Measurements from ENCODE around the gene EHMT1. TPM values are rescaled to one million over a fixed set of nuclear protein-coding genes. Genes with fewer than 3 reads are reported as not detected.

The EHMT1 gene
- total RNA-seq, 6 experiments from 2014 or later, result 26.8 to 51.9 (median 36.7) TPM

GRCh38 chr9:137607141-137607857 is 11.5 kb upstream of the EHMT1 start:
- H3K36me3 ChIP-seq, result no peaks in the 10 kb centered on the region
- DNase-seq, result no peak

GRCh38 chr9:137610944-137611343 is 7.9 kb upstream of the EHMT1 start:
- H3K36me3 ChIP-seq, result peaks cover 0 to 23% (median 3%) of the 10 kb centered on the region in 4 donors
- H3K9me3 ChIP-seq, result no peaks in the 10 kb centered on the region
- peaks cover 0 to 31% (median 3%) of the 10 kb centered on the region in 4 donors for H3K4me1 ChIP-seq
- 74% methylated on average over 3 of the region's 6 CpGs for WGBS (ENCODE audit: insufficient coverage, low coverage, low lambda C conversion rate, missing lambda C conversion rate)
- TF ChIP-seq POLR2A (IDR thresholded peaks at IDR 0.05) (no peak), CTCF (IDR thresholded peaks at IDR 0.05) (no peak)
- no peak overlapping the region for H3K27ac ChIP-seq
- ATAC-seq, result no peak
- DNase-seq, result no peak
- intact Hi-C loops (cut with DNase I), result no loop called here
- H3K27me3 ChIP-seq, result no peaks in the 10 kb centered on the region
- H3K4me3 ChIP-seq, result no peak overlapping the region

More at GRCh38 chr9:137607141-137607857, 11.5 kb upstream of the EHMT1 start:
- Histone ChIP-seq H3K4me3 (peak overlapping the region in 2 of 3 donors; percentile 71 to 82), H3K4me1 (peaks cover 0 to 31% (median 3%) of the 10 kb centered on the region in 4 donors), H3K27me3 (no peaks in the 10 kb centered on the region), H3K9me3 (no peaks in the 10 kb centered on the region), H3K27ac (no peak overlapping the region)
- WGBS (ENCODE audit: insufficient coverage, low coverage, low lambda C conversion rate, missing lambda C conversion rate), result 67% methylated on average over 14 of the region's 17 CpGs
- no peak for ATAC-seq
- intact Hi-C loops (cut with DNase I), result no loop called here
- no peak for TF ChIP-seq POLR2A (IDR thresholded peaks at IDR 0.05)
- TF ChIP-seq CTCF (IDR thresholded peaks at IDR 0.05), result no peak

GRCh38 chr9:137611623-137612609 is 6.9 kb upstream of the EHMT1 start:
- WGBS (ENCODE audit: insufficient coverage, low coverage, low lambda C conversion rate, missing lambda C conversion rate), result 44% methylated on average over 9 of the region's 21 CpGs
- DNase-seq, result no peak
- H3K27ac ChIP-seq, result no peak overlapping the region
- H3K36me3 ChIP-seq, result peaks cover 0 to 24% (median 3%) of the 10 kb centered on the region in 4 donors
- intact Hi-C loops (cut with DNase I), result no loop called here
- no peak for TF ChIP-seq CTCF (IDR thresholded peaks at IDR 0.05)
- peak; percentile 11 for TF ChIP-seq POLR2A (IDR thresholded peaks at IDR 0.05)
- peaks cover 0 to 26% (median under 1%) of the 10 kb centered on the region in 4 donors for H3K4me1 ChIP-seq
- no peaks in the 10 kb centered on the region for H3K27me3 ChIP-seq
- no peaks in the 10 kb centered on the region for H3K9me3 ChIP-seq
- peak in 3 of 4 donors; percentile 16 to 34 (median 20) for ATAC-seq
- H3K4me3 ChIP-seq, result no peak overlapping the region

DNA sequence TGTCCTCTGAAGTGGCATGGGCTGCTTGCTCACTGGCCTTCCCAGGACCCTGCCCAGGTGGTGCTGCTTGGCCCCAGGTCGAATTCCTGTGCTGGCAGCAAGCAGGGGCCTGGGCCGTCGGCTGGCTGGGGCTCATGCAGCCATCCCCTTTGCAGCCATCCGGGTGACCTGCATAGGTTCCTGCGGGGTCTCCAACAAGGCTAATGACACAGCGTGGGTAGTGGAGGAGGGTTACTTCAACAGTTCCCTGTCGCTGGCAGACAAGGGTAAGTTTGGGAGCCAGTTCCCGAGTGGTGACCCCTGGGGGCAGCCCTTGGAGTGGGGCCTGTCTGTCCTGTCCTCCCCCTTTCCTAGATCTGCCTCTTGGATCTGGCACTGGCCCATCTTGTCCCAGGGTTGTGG is 6.1 kb upstream of the EHMT1 start:
- Histone ChIP-seq H3K4me3 (no peak overlapping the region), H3K27ac (no peak overlapping the region)
- 38% methylated on average over 3 of the region's 8 CpGs for WGBS (ENCODE audit: insufficient coverage, low coverage, low lambda C conversion rate, missing lambda C conversion rate)

More for the DNA sequence above, 6.1 kb upstream of the EHMT1 start:
- peaks cover 0 to 24% (median 3%) of the 10 kb centered on the region in 4 donors for H3K36me3 ChIP-seq
- no peak for TF ChIP-seq POLR2A (IDR thresholded peaks at IDR 0.05)
- no peak for DNase-seq
- H3K27me3 ChIP-seq, result no peaks in the 10 kb centered on the region
- no peak for ATAC-seq
- intact Hi-C loops (cut with DNase I), result no loop called here
- no peaks in the 10 kb centered on the region for H3K9me3 ChIP-seq
- peaks cover 0 to 21% (median 2%) of the 10 kb centered on the region in 4 donors for H3K4me1 ChIP-seq

All from right lobe of liver (tissue), 6 donors.